Ureter (tissue), 1 donor: ENCODE measurements around the gene SLC25A26. TPM values are rescaled to one million over a fixed set of nuclear protein-coding genes. Genes with fewer than 3 reads are reported as not detected.
A peak's percentile ranks its signal among the peaks of the same experiment; 100 is the strongest.
"Not testable (repeated sequence)": the region's sequence is repeated elsewhere in the genome, so short reads cannot be mapped to it uniquely, and the experiment has no call there.

Experiments
- DNase-seq: peaks from one replicate; pipeline ENCODE4 v3.0.0-alpha.2; 2020; ENCODE audit warnings: low spot score
- total RNA-seq: library from RNA; stranded (reverse); gene quantifications from one replicate; pipeline ENCODE4 v1.2.4, GENCODE V29; 2023
- donor health status: DM: yes; HTN: yes; CAD: no.

Gene SLC25A26, protein sequence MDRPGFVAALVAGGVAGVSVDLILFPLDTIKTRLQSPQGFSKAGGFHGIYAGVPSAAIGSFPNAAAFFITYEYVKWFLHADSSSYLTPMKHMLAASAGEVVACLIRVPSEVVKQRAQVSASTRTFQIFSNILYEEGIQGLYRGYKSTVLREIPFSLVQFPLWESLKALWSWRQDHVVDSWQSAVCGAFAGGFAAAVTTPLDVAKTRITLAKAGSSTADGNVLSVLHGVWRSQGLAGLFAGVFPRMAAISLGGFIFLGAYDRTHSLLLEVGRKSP
- 21.3 TPM for total RNA-seq

DNA sequence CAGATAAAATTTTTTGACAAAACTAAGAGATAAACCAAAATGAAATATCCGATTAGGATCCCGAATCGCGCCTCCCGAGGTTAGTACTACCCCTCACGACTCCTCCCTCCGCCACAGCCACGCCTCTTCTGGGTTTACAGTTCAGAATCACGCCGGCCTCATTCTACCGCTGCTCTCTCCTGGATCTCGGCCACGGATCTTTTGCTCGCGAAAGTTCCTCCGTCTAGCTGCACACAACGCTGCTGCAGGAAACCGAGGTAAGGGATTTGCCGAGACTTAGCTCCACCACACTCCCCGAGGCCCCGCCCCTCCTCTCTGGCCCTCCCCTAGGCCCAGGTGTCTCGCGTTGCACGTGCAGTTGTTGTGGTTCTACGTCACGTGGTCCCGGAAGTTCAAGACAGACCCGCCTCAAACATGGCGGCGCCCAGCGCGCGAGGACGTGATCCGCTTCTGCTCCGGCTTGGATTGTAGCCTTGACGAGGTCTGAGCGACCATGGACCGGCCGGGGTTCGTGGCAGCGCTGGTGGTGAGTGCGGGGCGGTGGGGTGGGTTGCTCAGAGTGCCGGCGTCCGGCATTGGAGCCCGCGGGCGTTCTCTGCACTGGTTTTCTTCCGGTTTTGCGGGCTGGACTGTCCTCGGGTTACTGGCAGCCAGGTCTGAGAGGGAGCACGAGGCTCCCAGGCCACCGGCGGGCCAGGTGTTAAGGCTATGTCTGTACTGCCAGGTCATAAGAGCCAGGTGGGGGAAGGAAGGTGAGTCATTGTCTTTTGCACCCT is at the start of gene SLC25A26:
SLC25A26 (plus strand) TSS at position 400 of the 776 bp plus-strand sequence; CDS start at position 494, 94 bp downstream.
- DNase-seq, result peak; percentile 96

DNA sequence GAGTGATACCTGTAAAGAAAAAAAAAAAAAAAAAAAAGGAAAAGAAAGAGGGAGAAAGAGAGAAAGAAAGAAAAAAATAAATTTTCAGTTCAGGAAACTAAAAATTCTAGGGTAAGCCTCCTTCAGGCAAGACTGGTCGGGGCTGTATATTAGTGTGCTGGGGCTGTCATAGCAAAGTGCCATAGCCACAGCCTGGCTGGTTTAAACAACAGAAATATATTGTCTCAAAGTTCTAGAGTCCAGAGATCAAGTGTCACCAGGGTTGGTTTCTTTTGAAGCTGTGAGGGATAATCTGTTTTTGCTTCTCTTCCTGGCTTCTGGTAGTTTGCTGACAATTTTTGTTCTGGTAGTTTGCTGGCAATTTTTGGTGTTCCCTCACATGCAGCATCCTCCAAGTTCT is 48.4 kb upstream of the SLC25A26 start:
- no peak for DNase-seq

DNA sequence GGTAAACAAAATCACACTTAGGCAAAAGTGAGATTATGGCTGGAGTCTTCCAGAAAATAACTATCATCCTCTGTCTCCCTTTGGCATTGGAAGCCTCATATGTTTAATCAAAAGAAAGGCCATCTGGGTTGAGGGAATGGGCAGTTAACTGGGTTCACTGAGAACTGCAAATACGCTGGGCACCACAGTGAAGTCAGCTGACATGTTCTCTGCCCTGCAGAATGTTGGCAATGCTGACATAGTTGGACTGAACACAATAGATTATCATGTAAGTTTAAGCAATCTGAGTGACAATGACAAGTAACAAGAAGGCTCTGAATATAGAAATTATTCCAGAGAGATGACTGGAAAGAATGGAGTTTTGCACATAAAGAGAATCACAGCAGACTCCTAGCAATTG is 43.8 kb upstream of the SLC25A26 start:
- no peak for DNase-seq

DNA sequence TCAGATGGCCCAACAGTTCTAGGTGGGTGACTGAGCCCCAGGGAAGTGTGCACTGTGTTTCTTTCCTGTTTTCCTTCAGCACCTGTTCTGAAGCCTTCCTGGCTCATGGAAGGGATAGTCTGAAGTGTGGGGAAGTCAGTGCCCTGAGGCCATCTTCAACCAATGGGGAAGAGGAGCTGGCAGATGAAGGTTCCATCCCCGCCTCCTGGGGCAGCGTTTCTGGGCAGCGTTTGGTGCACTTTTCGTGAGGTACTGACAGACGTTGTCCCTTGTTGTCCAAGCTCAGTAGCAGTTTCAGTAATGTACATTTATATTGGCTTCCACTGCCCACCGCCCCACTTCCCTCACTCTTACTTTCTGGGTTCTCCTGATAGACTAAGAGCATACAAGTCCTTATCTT is 42.6 kb upstream of the SLC25A26 start:
- DNase-seq, result no peak

DNA sequence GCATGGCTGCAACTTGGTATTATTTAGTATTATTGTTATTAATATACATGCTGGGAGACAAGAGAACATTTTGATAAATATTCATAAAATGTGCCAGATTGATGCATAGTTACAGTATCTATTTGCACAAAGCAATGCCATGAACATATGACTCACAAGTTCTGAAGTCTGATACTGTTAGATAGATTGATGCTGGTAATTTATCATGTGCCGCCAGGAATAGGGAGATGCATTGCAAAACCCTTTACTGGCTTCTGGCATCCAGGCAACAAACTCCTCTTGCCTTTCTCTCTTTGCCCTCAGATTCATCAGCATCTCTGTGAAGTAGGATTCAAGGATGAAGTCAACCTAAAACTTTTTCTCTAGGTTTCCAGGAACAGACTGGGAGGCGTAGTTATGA is 41.0 kb upstream of the SLC25A26 start:
- DNase-seq, result no peak

DNA sequence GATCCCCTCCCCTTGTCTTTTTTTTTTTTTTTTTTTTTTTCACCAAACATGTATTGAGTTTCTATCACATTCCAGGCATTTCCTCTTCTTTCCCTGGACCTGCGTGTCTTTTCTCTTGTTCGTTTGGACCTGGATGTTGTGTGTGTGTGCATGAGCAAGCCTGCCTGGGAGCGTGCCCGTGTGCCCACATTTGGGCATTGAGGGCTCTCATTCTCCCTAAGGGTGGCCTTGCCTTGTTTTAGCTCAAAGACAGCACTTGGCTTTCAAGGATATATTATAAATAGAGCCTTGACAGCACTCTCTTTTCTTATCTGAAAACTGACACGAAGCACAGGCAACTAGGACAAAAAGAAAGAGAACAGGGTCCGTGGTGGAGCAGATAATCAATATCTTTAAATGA is 39.0 kb upstream of the SLC25A26 start:
- no peak for DNase-seq

DNA sequence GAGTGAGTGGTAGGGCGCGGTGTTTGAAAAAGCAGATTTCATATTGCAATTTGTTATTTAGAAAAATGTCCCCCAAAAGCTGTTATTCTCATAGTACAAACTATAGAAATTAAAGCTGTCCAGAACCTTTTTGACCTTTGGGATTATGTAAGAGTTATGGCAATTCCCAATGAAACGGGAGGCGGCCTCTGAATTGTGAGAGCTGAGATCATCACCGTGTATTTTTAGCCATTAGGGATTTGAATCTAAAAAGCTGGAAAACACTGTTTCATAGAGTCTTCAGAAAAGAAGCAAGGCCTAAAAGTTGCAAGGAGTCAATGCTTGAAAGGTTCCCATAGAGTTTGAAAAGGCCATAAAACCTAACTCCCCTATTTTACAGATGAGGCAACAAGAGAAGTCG is 38.6 kb upstream of the SLC25A26 start:
- DNase-seq, result no peak

DNA sequence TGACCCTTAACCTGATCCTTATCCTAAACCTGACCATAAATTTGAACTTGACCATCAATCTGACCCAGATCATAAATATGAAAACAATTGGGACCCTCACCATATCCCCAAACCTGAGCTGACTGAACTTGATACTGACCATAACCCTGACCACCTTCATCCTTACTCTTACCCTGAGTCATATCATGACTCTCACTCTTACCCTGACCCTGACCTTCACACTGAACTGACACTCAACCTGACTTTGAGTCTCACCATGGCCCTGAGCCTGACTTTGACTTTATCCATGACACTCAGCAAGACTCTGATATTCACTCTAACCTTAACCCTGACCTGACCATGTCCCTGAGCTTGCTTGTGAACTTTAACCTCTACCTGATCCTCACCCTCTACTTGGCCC is 34.3 kb upstream of the SLC25A26 start:
- DNase-seq, result no peak

DNA sequence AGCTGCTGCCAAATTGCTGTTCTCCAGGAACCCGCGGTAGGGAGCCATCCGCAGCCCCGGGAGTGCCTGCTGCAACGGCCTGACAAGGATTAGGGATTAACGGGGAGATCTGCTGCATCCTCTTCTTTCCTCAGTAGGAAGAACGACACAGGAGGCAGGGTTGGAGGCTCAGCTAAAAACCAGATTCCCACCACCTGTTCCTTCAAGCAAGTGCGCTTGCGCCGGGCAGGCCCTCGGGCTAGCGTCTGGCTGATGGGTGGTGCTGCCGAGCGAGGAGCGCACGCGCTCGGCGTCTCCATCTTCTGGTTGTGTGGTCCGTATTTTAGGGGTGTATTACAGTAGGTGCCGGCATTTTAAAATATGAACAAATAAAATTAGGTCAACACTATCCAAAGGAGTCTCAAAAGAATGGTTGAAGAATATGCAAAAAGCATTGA is 25.4 kb upstream of the SLC25A26 start:
- DNase-seq, result no peak

DNA sequence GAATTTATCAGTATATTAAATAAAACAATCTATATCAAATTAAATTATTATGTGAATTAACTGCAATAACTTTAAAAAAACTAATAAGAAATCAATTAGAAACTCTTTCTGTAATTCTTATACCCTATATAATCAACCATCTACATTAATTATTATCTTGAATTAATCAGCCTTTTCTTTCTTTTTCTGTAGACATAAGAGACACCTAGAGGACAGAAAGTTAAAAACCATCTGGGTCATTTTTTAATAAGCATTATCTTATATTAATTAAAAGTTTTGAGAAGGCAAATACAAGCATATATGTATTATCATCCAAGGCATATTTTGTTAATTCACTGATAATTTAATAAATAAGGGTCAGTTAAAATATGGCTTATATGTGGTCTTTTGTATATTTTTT is 24.2 kb upstream of the SLC25A26 start:
- DNase-seq, result no peak

DNA sequence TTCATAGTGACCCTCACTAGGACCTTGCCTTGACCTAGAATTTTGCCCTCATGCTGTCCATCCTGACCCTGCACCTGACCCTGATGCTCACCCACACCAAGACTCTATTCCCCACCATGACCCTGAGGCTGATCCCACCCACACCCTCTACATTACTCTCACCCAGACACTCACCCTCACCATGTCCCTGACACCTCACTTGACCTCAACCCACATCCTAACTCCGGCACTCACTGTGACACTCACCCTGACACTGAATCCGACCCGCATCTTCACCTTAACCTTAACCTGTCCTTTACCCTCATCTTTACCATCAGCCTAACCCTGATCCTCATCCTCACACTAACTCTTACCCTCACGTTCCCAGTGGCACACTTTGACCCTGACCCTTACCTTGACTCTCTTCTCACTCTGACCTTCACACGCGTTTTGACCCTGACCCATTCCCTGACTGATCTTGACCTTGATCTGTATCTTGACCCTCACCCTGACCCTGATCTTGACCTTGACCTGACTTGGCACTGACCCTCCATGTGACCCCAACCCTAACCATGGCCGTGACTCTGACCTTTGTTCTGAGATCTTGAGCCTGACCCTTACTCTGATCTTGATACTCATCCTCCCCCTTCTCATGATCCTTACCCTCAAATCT is 22.2 kb upstream of the SLC25A26 start:
- no peak for DNase-seq

DNA sequence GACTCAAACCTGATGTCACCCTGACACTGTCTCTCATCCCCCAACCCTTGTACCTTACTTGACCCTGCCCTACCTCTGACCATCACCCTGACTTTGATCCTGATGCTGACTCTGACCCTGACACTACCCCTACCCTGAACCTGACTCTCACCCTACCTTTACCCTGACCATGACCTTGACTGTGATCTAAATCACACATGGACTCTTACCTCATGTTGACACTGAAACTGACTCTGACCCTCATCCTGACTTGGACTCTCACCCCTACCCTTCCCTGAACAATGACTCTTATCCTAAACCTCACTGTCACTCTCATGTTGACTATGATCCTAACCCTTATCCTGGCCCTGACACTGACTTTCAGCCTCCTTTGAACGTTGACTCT is 21.7 kb upstream of the SLC25A26 start:
- DNase-seq, result no peak

DNA sequence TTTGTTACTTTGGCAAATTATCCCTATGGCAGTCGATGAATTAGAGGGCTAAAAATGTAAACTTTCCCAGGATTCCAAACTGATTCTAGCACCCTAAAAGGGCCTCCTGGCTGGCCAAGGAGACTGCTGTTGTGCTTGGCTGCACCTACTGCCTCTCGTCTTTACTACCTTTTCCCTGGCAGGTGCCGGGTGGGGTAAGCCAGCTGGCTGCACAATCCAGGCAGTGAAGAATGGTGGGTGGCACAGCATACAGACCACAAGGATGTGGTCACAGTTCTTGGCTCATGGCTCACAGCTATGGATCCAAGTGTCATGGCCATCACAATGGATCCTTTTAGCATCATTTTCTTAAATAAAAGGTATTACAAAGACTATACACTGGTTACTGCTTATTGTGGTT is 20.7 kb upstream of the SLC25A26 start:
- no peak for DNase-seq

DNA sequence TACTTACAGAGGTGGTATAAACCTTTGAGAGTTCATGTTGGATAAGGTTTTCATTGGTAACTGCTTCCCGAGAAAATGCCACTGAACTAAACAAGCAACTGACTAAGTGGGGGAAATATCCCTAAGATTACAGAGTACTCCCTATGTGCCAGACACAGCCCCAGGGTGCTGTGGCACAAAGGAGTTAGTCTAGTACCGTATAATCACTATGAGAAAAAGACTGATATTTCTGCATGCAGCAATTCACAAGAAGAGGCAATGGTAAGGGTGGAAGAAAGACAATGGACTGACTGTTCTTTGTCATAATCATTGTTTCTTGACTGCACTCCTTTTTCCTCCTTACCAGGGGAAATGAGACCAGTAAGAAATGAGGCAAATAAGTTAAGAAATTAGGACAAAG is 20.0 kb upstream of the SLC25A26 start:
- no peak for DNase-seq

DNA sequence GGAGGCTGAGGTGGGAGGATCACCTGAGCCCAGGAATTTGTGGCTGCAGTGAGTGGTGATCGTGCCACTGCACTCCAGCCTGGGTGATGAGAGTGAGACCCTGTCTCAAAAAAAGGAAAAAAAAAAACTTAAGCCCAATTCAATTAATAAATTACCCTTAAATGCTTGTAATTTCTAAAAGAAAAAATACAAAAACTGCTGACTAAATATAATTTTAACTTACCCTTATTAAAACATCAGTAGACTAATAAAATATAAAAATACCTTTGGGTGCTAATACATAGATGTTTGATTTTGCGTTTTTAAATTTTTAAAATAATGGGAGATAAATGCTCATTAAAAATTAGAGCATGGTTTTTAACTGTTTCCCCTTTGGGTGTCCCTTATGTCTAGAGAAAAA is 17.5 kb upstream of the SLC25A26 start:
- no peak for DNase-seq

DNA sequence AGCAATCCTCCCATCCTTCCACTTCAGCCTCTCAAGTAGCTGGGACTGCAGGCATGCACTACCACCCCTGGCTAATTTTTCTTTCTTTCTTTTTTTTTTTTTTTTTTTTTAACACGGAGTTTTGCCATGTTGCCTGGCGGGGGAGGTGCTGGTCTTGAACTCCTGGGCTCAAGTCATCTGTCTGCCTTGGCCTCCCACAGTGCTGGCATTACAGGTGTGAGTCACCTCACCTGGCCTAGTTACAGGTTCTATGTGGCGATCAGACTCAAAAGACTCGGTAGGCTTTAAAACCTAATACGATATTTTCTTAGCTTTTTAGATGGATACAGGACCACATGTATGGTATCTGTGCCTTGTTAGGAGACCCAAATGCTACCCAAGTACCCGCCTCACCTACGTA is 14.0 kb upstream of the SLC25A26 start:
- no peak for DNase-seq

DNA sequence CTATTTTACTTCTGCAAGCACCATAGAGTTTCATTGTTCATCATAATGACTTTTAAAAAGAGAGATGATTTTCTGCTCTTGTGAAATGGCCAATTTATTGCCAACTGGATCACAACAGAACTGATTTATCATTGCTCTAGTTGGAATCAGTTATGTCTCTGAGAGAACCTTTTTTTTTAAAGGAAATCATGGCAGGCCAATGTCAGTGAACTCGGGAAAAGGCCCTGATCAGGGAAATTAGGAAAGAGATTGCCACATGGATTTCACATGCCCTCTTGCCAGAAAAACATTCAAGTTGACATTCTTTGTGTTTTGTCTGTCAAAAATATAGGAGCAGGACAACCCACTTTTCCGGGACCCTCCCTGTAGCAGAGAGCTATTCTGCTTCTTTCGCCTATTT is 12.6 kb upstream of the SLC25A26 start:
- DNase-seq, result no peak

DNA sequence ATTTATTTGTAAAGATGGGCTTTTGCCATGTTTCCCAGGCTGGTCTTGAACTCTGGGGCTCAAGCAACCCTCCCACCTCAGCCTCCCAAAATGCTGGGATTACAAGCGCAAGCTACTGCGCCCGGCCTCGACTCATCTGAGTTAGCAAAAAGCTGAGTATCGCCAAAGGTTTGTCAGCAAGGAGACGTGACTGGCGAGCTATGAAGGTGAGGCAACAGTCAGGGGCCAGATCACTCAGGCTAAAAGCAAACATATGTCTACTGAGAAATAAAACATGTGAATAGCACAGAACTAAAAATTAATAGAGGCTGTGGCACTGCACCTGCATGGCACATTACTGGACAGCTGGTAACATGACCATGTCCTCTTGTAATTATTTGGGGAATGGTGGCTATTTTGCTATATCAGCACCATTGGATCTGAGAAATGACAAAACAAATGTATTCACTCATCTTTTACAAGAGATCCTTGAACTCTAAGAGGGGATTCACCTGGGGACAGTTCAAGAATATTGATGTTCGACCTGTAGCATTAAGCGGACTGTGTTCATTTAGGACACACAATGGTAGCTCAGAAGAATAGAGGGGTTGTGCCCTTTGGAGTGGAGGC is 10.0 kb upstream of the SLC25A26 start:
- DNase-seq, result no peak

DNA sequence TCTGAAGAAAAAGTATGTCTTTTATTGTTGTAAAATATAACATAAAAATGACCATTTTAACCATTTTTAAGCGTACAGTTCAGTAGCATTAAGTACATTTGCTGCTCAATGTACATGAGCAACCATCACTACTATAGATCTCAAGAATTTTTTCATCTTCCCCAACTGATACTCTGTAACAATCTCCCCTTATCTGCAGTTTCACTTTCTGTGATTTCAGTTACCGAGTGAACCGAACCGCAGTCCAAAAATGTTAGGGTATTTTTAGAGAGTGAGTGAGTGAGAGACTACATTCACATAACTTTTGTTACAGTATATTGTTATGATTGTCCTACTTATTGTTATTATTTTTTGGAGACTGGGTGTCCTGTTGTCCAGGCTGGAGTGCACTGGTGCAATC is 9.0 kb upstream of the SLC25A26 start:
- DNase-seq, result no peak

DNA sequence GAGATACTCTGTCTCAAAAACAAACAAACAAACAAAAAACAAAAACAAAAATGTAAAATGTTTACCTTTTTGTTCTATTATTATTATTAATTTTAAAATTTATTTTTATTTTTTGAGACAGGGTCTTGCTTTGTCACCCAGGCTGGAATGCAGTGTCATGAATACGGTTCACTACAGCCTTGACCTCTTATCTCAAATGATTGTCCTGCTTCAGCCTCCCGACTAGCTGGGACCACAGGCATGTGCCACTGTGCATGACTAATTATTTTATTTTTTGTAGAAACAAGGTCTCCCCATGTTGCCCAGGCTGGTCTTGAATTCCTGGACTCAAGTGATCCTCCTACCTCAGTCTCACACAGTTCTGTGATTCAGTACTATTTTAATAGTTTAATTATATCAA is 5.7 kb upstream of the SLC25A26 start:
- no peak for DNase-seq

DNA sequence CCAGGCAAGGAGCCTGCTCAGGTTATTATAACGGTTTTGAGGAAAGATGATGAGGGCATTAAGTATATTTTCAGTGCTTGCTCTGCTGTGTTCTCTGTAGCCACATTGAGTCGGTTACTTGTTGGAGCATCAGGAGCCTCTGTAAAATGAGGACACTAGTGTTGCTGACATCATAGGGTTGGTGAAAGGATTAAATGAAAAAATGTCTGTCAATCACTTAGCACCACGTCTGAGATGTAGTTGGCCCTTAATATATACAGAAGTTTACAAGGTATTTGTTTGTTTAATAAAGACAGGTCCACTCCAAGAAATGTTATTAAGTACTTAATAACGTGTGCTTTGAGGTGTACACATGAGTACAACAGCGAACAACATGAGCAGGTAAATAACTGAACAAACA is 735 bp upstream of the SLC25A26 start:
- DNase-seq, result no peak

DNA sequence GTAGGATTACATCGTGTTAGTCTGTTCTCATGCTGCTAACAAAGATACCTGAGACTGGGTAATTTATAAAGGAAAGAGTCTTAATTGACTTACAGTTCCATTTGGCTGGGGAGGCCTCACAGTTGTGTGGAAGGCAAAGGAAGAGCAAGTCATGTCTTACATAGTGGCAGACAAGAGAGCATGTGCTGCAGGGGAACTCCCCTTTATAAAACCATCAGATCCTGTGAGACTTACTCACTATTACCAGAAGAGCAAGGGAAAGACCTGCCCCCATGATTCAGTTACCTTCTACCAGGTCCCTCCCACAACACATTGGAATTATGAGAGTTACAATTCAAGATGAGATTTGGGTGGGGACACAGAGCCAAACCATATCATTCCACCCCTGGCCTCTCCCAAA is 3.4 kb downstream of the SLC25A26 start:
- no peak for DNase-seq

DNA sequence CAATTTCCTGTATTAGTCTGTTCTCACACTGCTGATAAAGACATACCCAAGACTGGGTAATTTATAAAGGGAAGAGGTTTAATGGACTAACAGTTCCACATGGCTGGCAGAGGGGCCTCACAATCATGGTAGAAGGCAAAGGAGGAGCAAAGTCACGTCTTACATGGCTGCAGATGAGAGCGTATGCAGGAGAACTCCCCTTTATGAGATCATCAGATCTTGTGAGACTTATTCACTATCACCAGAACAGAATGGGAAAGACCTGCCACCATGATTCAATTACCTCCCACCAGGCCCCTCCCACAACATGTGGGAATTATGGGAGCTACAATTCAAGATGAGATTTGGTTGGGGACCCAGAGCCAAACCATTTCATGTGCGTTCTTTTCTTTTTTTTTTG is 5.3 kb downstream of the SLC25A26 start:
- not testable (repeated sequence) for DNase-seq
